ENCODE results near the gene FPR2.
A peak's percentile ranks its signal among the peaks of the same experiment; 100 is the strongest.

The FPR2 gene

DNA sequence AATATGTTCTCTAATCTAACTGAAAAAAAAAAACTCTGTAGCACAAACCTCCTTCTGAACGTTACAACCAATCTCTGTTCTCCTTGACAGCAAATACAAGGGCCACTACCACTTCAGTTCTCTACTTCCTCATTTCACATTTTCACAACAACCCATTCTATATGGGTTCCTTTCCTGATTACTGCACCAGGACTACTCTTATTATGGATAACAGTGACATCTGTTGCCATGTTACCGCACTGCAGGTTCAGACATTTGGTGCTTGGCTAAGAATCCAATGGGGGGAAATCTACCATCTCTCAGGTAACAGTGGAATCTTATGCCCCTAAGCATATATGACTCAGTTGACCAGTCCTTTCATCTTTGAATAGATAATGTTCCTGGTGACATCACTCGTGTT lies 22.4 kb downstream of the FPR2 start:
- DNase-seq (ENCODE audit: low spot score), result peak; percentile 43

DNA sequence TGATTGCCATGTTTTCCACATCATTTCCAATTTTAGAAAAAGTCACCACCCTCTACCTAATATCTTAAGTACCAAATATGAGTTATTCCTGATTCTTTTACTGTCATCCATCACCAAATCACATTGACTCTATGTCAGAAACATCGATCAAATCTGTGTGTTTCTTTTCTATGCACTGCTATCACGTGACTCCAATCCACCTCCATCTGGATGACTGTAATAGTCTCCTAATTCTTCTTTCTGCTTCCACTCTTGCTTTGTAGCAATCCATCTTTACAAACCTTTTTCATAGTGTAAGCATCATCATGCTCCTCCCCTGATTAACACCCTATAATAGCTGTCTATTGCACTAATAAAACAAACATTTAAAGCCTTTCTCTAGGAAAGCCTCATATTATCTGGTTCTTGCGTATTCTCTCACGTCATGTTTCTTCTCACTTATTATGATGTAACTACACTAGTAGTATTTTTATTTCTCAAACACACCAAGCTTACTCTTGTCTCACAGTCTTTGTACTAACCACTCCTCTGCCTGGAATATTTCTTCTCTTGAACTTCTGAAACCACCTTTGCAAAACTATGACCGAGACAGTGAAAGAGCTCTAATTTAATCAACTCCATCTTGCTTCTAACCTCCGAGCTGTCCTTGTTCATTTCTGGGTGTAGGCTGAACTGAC lies 23.3 kb downstream of the FPR2 start:
- no peak for DNase-seq (ENCODE audit: low spot score)

DNA sequence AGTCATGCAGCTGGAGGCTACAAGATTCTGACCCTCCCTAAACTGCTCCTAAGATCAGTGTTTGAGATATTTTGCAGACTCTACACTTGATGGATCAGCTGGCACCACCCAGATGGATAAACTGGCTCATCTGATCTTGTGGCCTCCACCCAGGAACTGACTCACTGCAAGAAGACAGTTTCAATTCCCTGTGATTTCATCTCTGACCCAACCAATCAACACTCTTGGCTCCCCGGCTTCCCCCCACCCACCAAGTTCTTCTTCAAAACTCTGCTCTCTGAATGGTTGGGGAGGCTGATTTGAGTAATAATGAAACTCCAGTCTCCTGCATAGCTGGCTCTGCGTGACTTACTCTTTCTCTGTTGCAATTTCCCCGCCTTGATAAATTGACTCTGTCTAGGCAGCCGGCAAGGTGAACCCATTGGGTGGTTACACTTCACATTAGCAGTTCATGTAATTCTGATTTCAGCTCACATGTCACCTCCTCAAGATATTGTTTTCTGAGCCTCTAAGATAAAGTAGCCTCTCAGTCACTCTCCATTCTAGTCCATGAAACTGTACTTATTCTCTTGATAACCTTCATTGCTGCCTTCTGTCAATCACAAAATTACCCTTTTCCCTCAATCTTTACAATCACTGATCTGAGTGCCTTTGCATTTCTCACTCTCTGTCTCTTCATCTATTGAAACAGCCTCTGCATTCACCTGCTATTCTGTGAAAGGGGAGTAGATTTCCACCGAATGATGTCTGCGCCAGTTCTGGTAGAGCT lies 24.1 kb downstream of the FPR2 start:
- peak; percentile 70 for DNase-seq (ENCODE audit: low spot score)

DNA sequence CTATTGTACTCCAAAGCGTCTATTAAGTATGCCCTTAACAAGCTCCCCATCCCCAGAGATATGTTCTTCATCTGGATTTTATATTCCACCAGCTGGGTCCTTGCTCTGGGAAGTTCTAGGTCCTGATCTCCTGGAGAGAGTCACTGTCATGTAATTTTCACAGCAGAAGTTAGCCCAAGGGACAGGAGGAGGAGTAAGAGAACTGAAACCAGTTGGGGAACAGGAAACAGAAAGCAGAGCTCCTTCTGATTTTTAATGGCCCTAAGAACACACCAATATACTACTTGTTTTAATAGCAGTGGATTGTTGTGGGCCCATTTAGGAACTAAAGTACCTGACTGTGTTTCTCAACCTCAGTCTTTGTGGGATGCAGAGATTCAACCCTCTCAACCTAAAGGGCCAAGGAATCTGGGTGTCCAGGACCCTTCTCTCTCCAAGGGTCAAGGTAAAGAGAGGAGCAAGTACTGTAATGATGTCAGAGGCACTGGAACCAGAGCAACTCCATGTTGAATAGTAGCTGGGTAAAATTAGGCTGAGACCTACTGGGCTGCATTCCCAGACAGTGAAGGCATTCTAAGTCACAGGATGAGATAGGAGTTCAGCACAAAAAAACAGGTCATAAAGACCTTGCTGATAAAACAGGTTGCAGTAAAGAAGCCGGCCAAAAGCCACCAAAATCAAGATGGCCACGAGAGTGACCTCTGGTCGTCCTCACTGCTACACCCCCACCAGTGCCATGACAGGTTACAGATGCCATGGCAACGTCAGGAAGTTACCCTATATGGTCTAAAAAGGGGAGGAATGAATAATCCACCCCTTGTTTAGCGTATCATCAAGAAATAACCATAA lies 25.9 kb downstream of the FPR2 start:
- no peak for DNase-seq (ENCODE audit: low spot score)

DNA sequence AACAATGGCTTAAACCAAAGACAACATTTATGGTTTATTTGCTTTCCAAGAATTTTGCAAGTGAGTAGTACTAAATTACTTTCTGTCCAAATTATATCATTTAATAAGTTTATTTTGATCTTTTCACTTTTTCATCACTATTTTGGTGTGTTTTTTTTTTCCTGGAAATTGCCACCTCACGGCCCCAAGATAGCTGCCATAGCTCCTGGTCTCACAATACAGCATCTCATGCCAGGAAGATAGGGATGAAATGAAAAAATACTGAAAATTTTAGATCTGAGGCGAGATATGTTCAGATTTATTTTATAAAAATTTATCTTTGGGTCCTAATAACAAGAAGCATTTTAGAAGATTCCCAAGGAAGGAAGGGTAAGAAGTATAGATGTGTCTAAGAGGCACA lies 27.0 kb downstream of the FPR2 start:
- no peak for DNase-seq (ENCODE audit: low spot score)

DNA sequence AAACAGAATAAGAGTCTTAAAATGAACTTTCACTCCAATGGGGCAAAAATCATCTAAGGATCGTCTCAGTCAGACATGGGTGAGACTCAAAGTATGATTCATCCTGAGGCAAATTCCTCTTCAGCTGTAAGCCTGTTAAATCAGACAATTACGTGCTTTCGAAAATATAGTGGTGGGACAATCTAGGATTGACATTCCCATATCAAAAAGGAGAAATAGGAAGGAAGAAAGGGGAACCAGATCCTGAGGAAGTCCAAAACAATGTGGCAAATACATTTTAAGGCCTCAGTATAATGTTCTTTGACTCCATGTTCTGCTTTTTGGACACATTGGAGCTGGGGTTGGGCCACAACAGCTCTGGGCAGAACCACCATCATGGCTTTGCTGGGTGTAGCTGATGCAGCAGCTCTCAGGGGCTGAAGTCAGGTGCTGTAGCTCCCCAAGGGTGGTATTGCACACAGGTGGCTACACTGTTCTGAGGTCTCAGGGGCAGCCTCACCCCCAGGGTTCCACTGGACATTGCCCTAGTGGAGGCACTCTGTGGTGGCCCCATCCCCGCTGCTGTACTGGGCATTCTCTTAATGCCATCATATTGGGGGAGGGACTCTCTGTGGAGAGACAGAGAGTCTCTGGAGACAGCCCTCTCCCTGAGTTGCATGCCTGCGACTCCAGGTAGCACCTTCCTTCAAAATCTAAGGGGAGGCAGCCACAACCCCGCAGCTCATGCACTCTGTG lies 28.2 kb downstream of the FPR2 start:
- no peak for DNase-seq (ENCODE audit: low spot score)

DNA sequence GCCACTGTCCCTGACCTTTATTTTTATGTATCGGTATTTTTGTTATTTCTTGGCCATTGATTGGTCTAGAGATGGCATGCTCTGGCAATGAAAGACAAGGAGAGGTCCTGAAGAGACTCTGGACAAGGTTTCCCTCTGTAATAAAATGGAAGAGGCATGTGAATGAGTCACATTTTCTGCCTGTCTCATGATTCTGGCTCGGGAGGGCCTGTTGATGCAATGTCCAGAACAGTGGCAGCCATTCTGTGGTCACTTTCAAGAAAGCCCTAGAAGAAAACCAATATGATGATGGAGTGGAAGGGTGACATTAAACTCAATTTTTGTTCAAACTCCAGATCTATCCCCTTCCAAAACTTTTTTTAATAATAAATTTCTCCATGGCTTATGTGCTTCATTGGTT lies 32.0 kb downstream of the FPR2 start:
- DNase-seq (ENCODE audit: low spot score), result no peak

DNA sequence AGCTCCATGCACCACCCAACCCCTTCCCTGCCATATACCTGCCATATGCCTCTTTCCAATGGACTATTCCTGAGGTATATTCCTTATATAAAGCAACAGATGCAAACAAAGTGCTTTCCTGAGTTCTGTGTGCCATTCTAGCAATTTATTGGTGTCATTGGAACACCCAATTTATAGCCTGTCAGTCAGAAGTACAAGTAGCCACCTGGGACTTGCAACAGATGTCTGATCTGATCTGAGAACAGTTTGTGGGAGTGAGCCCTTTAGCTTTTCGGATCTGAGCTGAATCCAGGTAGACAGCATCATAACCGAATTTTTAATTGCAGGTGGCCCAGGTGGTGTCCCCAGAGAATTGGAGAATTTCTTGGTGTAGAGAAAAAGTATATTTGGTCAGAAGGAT lies 33.0 kb downstream of the FPR2 start:
- no peak for DNase-seq (ENCODE audit: low spot score)

DNA sequence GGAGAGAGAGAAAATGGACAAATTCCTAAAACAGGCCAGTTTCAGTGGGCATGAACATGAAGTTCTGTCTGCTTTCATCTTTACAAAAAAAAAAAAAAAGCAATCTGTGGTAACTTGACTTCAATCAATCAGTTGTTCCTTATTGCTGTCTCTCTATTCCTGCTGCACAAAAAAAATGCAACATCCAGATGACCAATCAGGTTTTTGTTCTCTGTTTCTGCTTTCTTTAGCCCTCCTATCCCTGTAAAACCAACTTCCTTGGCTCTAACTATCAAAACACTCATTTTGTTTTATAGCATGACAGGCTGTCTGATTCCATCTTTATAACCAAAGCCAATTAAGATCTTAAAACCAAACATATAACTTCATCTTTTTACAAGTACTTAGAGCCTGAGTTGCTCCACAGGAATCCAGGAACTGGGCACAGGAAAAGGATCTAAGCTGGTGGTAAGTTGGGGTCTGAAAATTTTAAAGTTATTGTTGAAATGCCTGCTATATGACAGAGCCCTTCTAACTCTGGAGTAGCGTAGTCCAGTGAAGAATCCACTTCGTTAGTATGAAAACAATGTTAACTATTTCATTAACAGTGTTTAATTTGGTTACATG lies 34.0 kb downstream of the FPR2 start, which contains the start of gene FPR3:
FPR3 (plus strand) TSS at position 273 of the 606 bp plus-strand sequence. CDS start 28,592 bp downstream, outside the sequence.
- DNase-seq (ENCODE audit: low spot score), result no peak

DNA sequence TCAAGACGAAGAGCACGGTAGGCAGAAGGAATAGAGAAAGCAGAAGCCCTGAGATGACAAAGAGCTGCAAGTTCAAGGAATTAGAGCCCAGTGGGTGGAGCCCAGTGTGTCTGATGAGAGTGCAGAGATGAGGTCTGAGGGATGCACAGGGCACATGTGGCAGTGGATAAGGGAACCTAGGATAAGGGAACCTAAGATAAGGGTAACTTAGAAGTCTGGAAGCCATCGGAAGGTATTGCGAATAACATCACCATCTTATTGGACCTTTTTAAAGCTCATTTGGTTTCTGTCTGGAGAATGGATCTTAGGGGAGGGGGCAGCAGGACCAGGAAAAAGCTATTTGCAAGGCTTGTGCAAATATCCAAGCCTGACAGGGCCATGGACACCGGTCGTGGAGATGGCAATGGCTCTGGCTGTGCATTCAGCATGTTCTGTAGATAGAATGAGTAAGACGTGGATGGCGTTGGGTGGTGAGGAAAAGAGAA lies 35.3 kb downstream of the FPR2 start:
- no peak for DNase-seq (ENCODE audit: low spot score)

DNA sequence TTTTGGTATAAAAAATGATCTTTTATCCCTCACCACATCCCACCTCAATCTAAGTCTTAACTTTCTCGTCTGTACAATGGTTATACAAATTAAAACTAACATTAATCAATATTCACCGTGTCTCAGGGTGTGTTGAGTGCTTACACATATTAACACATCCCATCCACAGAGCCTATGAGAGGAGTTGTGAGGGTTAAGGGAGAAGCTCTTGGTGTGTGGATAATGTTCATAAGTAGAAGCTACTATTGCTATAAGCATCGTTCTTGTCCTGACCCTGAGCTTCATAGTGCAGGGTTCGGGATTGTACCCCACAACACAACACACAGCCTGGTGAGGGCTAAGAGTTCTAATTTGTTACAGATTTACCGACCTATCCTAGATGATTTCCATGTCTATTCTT lies 36.5 kb downstream of the FPR2 start:
- no peak for DNase-seq (ENCODE audit: low spot score)

DNA sequence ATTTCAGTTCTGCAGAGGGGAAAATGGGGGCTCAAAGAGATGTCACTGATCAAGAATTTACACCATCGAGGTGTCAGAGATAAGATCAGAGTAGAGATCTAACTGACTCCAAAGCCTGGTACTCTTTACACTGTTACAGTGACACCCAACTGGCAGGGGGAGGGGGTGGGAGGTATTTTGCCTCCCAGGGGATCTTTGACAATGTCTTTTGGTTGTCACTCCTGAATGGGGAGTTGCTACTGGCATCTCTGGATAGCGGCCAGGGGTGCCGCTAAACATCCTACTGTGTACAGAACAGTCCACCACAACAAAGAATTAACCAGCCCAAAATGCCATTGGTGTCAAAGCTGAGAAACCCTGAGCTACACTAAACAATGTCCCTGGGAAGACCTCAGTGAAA lies 37.1 kb downstream of the FPR2 start:
- DNase-seq (ENCODE audit: low spot score), result no peak

DNA sequence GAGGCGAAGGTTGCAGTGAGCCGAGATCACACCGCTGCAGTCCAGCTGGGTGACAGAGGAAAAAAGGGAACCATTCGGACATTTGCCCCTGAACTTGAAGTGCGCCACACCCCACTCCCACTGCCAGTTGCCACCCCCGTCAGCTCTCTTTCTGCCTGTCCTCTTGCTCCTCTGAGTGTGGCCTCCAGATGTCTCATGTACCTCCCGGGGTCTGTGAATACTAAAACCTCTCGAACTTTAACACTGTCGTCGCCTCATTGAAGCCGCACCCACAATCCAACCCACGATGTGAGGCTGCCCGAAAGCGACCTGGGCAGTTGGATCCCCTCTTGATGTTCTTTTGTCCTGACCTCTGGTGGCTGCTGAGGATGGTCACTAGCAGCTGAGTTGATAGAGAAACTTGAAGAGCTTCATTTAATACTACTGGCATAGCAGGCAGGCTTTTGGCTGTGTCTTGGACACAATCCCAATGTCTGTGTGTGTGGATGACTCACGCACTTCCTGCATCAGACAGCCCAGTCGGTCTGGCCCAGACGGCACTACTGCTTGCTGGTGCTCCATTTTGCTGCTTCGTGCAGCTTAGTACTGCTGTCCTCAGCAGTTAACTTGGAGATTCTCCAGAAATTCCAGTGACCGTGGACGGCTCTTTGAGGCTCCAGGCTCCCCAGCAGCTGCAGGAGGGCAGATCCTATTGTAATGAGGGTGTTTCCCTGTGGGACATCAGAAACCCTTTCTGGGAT lies 38.2 kb downstream of the FPR2 start:
- DNase-seq (ENCODE audit: low spot score), result peak; percentile 83

DNA sequence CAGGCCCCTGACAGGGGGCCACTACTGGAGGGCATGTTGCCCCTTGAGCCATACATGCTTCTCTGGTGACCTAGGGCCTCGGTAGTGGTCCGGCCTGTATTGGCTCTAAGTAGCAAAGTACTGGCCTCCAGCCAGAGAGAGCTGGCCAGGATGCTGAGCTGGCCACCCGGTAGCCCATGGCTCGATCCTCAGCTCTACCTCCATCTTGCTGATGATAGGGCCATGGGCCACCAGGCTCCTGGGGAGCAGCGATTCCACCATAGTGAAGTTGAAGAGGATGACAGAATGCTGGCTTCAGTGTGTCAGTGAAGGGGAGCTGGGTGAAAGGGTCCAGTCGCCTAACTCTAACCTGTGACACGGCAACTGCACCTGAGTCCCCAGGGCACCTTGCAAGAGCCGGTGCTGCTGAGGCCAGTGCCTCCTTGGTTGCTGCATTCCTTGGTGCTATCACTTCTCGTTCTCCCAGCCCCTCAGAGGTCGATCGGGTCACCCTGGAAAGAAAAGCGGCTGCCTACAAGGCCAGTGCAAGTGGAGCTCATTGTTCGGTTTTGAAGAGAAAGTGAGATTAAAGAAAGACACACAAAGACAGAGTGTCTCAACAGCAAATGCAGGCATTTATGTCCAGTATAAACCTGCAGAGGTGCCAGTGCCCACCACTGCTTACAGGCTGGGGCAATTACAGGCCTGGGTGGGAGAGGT lies 38.9 kb downstream of the FPR2 start:
- DNase-seq (ENCODE audit: low spot score), result no peak

DNA sequence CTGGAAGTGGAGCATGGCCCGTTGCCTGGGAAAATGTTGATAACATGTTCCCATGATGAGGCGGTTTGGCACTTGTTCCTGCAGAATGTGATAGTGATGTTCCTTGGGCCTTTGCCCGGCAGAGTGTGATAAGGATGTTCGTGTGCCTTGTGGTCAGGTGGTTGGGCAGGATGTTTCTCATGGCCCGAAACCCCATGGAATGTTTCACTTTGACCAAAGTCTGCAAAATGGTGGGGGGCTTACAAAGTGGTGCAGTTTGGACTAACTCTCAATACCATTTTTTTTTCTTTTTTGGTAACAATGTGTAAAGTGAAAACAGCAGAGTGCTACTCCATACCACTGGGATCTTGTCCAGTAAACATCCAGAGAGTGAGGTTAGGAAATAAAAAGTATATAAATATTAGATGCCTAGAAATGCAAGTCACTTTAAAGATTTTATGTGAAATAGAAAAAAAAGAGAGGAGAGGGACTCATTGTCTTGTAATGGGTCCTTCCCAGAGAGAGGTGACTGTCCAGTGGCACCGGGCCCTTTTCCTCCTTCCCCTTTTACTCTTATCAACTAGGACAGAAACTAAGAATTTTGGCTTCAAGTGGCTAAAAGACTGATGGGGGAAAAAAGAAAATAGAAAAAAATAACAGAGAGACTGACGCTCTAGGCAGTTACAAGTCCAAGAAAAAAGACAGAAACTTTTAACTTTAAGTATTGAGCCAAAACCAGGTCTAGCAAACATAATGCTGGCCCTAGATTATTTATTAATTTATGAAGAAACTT lies 39.7 kb downstream of the FPR2 start:
- no peak for DNase-seq (ENCODE audit: low spot score)

DNA sequence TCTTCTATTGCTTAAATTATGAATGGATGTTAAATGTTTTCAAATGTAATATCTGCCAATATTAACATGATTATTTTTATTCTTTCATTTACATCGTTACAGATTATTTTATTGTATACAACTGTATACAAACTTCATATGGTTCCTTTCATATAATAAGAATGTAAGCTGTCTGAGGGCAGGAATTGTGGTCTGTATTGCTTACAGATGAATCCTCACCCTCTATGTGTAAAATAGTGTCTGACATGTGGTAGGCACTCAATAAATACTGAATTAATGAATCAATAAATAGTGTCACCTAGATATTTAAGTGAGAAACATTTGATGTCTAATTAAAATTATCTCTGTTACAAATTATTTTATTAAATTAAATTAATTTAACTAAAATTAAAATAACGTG lies 41.8 kb downstream of the FPR2 start:
- DNase-seq (ENCODE audit: low spot score), result no peak

DNA sequence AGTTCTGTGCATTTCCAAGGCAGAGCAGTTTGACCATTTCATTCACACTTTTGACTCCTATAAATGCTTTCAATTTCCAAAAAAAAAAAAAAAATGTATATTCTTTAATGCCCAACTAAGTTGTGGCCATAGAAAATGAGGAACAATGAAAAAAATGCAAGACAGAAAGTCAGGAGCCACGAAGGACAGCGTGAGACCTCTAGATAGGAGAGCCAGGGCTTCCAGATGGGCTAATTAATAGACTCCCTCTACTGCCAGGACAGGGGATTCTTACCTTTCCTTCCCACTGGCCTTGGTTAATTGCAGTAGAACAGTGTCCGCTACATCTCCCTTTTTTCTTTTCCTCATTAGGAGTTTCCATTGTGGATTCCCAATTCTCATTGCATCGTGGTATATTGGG lies 42.5 kb downstream of the FPR2 start:
- no peak for DNase-seq (ENCODE audit: low spot score)

DNA sequence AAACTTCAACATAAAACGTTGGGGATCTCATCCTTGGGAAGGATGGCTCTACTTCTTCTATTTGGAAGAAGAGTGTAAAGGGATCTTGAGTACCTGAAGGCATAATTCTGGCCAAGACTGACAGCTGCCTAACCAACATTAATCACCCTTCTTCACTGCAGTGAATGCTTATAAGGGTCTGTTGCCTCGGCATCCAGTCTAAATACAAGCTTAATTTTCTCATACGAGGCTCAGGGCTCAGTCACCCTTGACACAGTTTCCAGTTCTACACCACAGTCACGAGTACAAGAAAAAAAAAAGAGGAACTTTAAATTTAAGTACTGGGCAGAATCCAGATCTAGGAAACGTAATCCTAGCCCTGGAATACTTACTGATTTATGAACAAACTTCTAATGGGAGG lies 43.0 kb downstream of the FPR2 start:
- DNase-seq (ENCODE audit: low spot score), result peak; percentile 1

DNA sequence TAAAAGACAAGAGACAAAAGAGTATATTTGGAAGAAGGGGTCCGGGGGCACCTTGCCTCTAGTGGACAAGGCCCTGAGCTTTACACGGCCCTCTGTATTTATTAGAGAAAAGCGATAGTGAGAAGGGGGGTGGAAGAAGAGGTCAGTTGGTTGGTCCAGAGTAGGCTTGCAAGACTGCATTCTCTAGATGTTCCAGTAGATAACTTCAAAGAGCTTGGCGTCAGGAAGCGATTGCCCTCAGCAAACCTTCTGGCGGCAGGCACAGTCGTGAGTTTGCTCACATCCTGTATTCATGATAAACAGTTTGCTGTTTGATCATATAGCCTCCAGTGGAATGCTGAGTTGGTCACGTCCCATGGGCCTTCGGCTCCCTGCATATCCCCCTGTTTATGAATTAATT lies 43.8 kb downstream of the FPR2 start:
- DNase-seq (ENCODE audit: low spot score), result peak; percentile 3
